Measurements from ENCODE around the gene ZNF189. TPM values are rescaled to one million over a fixed set of nuclear protein-coding genes. Genes with fewer than 3 reads are reported as not detected.

Gene ZNF189
- total and polyA plus RNA-seq, 9 donors: 11.3 to 30.5 (median 25.1) TPM

DNA sequence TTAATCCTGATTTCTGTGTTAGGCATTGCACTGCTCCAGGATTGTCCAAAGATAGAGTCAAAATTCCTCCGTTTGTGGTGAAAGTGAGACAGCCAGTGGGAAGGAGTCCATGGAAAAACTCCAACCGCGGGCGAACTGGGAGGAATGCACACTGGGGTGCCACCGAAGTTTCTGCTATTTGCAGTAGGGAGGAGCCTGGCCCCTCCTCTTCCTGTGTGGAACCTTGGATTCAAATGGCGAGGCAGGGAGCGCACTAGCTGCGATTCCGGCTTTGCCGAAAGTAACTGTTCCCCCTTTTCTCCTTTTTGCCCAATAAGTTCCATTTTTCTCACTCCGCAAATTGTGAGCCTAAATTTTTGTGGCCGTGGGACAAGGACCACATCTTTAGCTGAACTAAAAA, 23.1 kb upstream of the ZNF189 start:
- Histone ChIP-seq H3K27ac (no peak overlapping the region), H3K36me3 (no peaks in the 10 kb centered on the region), H3K4me3 (no peak overlapping the region), H3K9me3 (no peaks in the 10 kb centered on the region), H3K4me1 (ENCODE audit: insufficient read depth) (no peaks in the 10 kb centered on the region), H3K27me3 (no peaks in the 10 kb centered on the region)
- 85 to 89% (median 87%) methylated on average over 12 of the region's 12 CpGs for WGBS, 3 donors
- DNase-seq: no peak
- intact Hi-C loops (cut with DNase I): no loop called here
- TF ChIP-seq POLR2A (IDR thresholded peaks at IDR 0.05): no peak
- TF ChIP-seq, protein P1, sequence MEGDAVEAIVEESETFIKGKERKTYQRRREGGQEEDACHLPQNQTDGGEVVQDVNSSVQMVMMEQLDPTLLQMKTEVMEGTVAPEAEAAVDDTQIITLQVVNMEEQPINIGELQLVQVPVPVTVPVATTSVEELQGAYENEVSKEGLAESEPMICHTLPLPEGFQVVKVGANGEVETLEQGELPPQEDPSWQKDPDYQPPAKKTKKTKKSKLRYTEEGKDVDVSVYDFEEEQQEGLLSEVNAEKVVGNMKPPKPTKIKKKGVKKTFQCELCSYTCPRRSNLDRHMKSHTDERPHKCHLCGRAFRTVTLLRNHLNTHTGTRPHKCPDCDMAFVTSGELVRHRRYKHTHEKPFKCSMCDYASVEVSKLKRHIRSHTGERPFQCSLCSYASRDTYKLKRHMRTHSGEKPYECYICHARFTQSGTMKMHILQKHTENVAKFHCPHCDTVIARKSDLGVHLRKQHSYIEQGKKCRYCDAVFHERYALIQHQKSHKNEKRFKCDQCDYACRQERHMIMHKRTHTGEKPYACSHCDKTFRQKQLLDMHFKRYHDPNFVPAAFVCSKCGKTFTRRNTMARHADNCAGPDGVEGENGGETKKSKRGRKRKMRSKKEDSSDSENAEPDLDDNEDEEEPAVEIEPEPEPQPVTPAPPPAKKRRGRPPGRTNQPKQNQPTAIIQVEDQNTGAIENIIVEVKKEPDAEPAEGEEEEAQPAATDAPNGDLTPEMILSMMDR (IDR thresholded peaks at IDR 0.05): no peak
- no peak for TF ChIP-seq EP300 (IDR thresholded peaks at IDR 0.05)

GRCh38 chr9:101376111-101376848, 22.4 kb upstream of the ZNF189 start:
- DNase-seq: no peak
- intact Hi-C loops (cut with DNase I): no loop called here
- Histone ChIP-seq H3K4me3 (no peak overlapping the region), H3K27me3 (no peaks in the 10 kb centered on the region), H3K4me1 (ENCODE audit: insufficient read depth) (no peaks in the 10 kb centered on the region), H3K27ac (no peak overlapping the region), H3K9me3 (no peaks in the 10 kb centered on the region), H3K36me3 (no peaks in the 10 kb centered on the region)
- TF ChIP-seq POLR2A (IDR thresholded peaks at IDR 0.05): no peak
- TF ChIP-seq, protein P1 (IDR thresholded peaks at IDR 0.05): no peak
- TF ChIP-seq EP300 (IDR thresholded peaks at IDR 0.05): no peak
- 47 to 54% (median 51%) methylated on average over 6 of the region's 6 CpGs for WGBS, 3 donors

GRCh38 chr9:101380295-101380694, 18.4 kb upstream of the ZNF189 start:
- DNase-seq: no peak

GRCh38 chr9:101381118-101381517, 17.5 kb upstream of the ZNF189 start:
- no peaks in the 10 kb centered on the region for H3K4me1 ChIP-seq (ENCODE audit: insufficient read depth)
- H3K9me3 ChIP-seq: no peaks in the 10 kb centered on the region
- no peaks in the 10 kb centered on the region for H3K36me3 ChIP-seq
- no peak overlapping the region for H3K27ac ChIP-seq
- no peaks in the 10 kb centered on the region for H3K27me3 ChIP-seq
- intact Hi-C loops (cut with DNase I): no loop called here
- no peak overlapping the region for H3K4me3 ChIP-seq
- TF ChIP-seq, protein P1 (IDR thresholded peaks at IDR 0.05): no peak
- TF ChIP-seq POLR2A (IDR thresholded peaks at IDR 0.05): no peak
- TF ChIP-seq EP300 (IDR thresholded peaks at IDR 0.05): no peak
- WGBS, 3 donors: 92 to 95% (median 94%) methylated on average over 3 of the region's 3 CpGs
- DNase-seq: no peak

More at GRCh38 chr9:101380295-101380694, 18.4 kb upstream of the ZNF189 start:
- Histone ChIP-seq H3K27ac (no peak overlapping the region), H3K36me3 (no peaks in the 10 kb centered on the region), H3K27me3 (no peaks in the 10 kb centered on the region), H3K4me3 (no peak overlapping the region), H3K9me3 (no peaks in the 10 kb centered on the region), H3K4me1 (ENCODE audit: insufficient read depth) (no peaks in the 10 kb centered on the region)
- intact Hi-C loops (cut with DNase I): no loop called here
- no peak for TF ChIP-seq EP300 (IDR thresholded peaks at IDR 0.05)
- TF ChIP-seq, protein P1 (IDR thresholded peaks at IDR 0.05): no peak
- no peak for TF ChIP-seq POLR2A (IDR thresholded peaks at IDR 0.05)
